Osteoblast (primary cell): ENCODE measurements around the gene PIN1. TPM values are rescaled to one million over a fixed set of nuclear protein-coding genes. Genes with fewer than 3 reads are reported as not detected.

Experiments used
- DNase-seq: peaks from one replicate; pipeline ENCODE4 v3.0.0; 2011; ENCODE audit warnings: low spot score, mixed read lengths; ENCODE audit not compliant: insufficient read length; ENCODE audit errors: missing footprints
- H2AFZ ChIP-seq: 2 replicates; pipeline ENCODE4 v1.6.0; 2011; ENCODE audit warnings: mild to moderate bottlenecking, low read length
- H3K27ac ChIP-seq: 2 replicates; pipeline ENCODE4 v1.5.1; 2011; ENCODE audit warnings: mild to moderate bottlenecking, low read depth, low read length, moderate library complexity
- H3K27me3 ChIP-seq: 2 replicates; pipeline ENCODE4 v1.6.0; 2012; ENCODE audit warnings: mild to moderate bottlenecking, control low read depth, inconsistent platforms, low read length, moderate library complexity; ENCODE audit not compliant: insufficient read depth
- H3K36me3 ChIP-seq: 2 replicates; pipeline ENCODE4 v1.5.1; 2011; ENCODE audit warnings: mild to moderate bottlenecking, low read length, control low read depth, moderate library complexity; ENCODE audit not compliant: insufficient read depth
- H3K4me1 ChIP-seq: 2 replicates; pipeline ENCODE4 v1.5.1; 2011; ENCODE audit warnings: mild to moderate bottlenecking, low read length, control low read depth, moderate library complexity; ENCODE audit not compliant: insufficient read depth
- H3K4me2 ChIP-seq: 2 replicates; pipeline ENCODE4 v1.6.0; 2011; ENCODE audit warnings: mild to moderate bottlenecking, low read length; ENCODE audit not compliant: insufficient read depth
- H3K4me3 ChIP-seq: fragments of 200-600 bp; sonication (generic); 3 replicates; pipeline ENCODE4 v1.5.1; 2012; ENCODE audit warnings: mild to moderate bottlenecking, low read length, inconsistent platforms; ENCODE audit not compliant: insufficient read depth
- H3K79me2 ChIP-seq: 2 replicates; pipeline ENCODE4 v1.6.0; 2012; ENCODE audit warnings: mild to moderate bottlenecking, low read length, control low read depth, inconsistent platforms; ENCODE audit not compliant: insufficient read depth
- H3K9me3 ChIP-seq: 2 replicates; pipeline ENCODE4 v1.5.1; 2011; ENCODE audit warnings: low read depth, low read length, control low read depth
- H4K20me1 ChIP-seq: 2 replicates; pipeline ENCODE4 v1.6.0; 2012; ENCODE audit warnings: mild to moderate bottlenecking, low read length, control low read depth; ENCODE audit not compliant: insufficient read depth
- total RNA-seq: library from RNA; depleted of rRNA; stranded (reverse); fragments of >200 nt; gene quantifications from 2 replicates; pipeline ENCODE4 v1.2.3, GENCODE V29; 2012
- TF ChIP-seq, protein P1 (sequence below): IDR thresholded peaks from 2 replicates; pipeline ENCODE4 v1.5.1; 2011; ENCODE audit warnings: mild to moderate bottlenecking, low read depth, low read length, moderate library complexity; ENCODE audit errors: extremely low read depth

The PIN1 gene
- total RNA-seq, 1 donor, result 62.6 TPM

DNA sequence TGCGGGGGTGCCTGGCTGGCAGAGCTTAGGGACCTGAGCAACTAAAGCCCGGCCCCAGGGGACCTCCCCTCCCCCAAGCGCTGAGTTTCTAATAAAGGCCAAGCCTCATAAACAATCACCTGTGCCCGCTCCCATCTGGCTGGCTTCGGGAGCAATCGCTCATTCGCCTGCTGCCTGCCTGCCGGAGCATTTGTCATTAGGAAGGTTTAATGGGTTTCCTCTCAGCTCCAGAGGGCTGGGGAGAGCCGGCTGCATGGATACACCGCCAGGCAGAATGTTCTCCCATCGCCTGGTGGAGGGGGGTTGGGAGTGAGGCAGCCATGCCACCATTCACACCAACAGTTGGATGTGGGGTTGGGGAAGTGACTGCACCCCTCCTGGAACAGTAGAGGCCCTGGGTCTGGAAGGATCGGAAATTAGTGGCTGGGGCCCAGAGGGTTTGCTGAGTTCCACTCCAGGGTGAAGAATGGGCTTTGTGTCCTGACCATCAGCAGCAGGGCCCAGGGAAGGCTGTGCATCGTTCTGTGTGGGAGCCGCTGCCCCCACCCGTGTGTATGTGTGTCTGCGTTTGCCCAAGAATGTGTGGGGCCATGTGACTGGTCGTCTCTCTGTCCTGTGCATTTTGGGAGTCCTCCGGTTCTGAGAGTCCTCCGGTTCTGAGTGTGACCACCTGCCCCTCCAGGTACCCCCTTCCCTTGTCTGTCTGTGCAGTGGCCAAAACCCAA, 15.3 kb downstream of the PIN1 start:
- Histone ChIP-seq H3K27me3 (no peaks in the 10 kb centered on the region), H3K4me3 (no peak overlapping the region), H3K36me3 (peaks cover 7% of the 10 kb centered on the region), H3K79me2 (peaks cover 18% of the 10 kb centered on the region), H4K20me1 (peaks cover 26% of the 10 kb centered on the region), H3K4me2 (no peak overlapping the region), H2AFZ (no peak overlapping the region), H3K27ac (no peak overlapping the region), H3K9me3 (no peaks in the 10 kb centered on the region), H3K4me1 (peaks cover 11% of the 10 kb centered on the region)
- TF ChIP-seq, protein P1, sequence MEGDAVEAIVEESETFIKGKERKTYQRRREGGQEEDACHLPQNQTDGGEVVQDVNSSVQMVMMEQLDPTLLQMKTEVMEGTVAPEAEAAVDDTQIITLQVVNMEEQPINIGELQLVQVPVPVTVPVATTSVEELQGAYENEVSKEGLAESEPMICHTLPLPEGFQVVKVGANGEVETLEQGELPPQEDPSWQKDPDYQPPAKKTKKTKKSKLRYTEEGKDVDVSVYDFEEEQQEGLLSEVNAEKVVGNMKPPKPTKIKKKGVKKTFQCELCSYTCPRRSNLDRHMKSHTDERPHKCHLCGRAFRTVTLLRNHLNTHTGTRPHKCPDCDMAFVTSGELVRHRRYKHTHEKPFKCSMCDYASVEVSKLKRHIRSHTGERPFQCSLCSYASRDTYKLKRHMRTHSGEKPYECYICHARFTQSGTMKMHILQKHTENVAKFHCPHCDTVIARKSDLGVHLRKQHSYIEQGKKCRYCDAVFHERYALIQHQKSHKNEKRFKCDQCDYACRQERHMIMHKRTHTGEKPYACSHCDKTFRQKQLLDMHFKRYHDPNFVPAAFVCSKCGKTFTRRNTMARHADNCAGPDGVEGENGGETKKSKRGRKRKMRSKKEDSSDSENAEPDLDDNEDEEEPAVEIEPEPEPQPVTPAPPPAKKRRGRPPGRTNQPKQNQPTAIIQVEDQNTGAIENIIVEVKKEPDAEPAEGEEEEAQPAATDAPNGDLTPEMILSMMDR, result no peak
- DNase-seq, result no peak

DNA sequence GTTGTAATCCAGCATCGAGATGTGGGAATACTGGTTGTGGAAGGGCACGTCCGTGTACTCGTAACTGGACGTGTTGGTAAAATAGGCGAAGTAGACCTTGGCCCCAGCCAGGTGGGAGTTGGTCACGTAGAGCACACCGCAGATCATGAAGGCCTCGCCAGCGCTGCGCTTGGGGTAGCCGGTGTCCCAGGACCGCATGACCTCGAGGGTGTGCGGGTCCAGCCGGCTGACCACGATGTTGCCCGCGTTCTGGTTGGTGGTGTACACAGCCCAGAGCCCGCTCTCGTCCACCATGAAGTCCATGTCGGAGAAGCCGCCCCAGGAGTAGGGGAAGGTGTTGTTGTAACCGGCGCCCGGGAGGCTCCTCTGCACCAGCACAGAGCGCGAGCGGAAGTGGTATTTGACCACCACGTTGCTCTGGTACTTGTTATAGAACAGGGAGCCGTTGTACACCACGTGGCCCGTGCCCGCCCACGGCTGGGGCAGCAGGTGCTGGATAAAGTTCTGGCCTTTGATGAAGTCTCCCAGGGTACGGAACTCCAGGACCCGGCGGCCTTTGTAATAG, 19.2 kb downstream of the PIN1 start:
- Histone ChIP-seq H3K4me1 (no peaks in the 10 kb centered on the region), H3K9me3 (no peaks in the 10 kb centered on the region), H3K4me3 (no peak overlapping the region), H3K4me2 (no peak overlapping the region), H3K27ac (no peak overlapping the region), H3K36me3 (peaks cover 3% of the 10 kb centered on the region), H4K20me1 (no peaks in the 10 kb centered on the region), H3K27me3 (no peaks in the 10 kb centered on the region), H2AFZ (no peak overlapping the region), H3K79me2 (no peaks in the 10 kb centered on the region)
- TF ChIP-seq, protein P1, result no peak
- DNase-seq, result no peak

DNA sequence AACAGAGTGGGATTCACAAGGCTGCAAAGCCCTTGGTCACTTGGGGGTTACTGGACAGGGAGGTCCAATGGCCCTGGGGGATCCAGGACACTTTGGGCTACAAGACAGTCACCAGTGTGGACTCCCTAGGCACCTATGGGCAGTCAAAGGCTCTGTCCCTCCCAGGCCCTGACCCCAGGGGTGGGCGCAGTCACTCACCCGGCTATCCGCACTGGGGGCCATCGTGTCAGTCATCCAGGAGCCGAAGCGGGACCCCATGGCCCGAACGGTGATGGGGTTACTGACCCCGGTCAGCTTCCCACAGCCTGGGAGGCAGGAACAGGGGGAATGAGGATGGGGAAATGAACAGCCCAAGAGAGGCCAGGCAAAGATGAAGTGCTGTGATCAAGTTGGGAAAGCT, 21.5 kb downstream of the PIN1 start:
- no peaks in the 10 kb centered on the region for H3K4me1 ChIP-seq
- no peak overlapping the region for H3K27ac ChIP-seq
- no peak overlapping the region for H3K4me3 ChIP-seq
- no peaks in the 10 kb centered on the region for H3K27me3 ChIP-seq
- no peak for DNase-seq
- H3K79me2 ChIP-seq, result no peaks in the 10 kb centered on the region
- H3K36me3 ChIP-seq, result peaks cover 1% of the 10 kb centered on the region
- H4K20me1 ChIP-seq, result no peaks in the 10 kb centered on the region
- no peak overlapping the region for H3K4me2 ChIP-seq
- TF ChIP-seq, protein P1, result no peak
- no peak overlapping the region for H2AFZ ChIP-seq
- H3K9me3 ChIP-seq, result no peaks in the 10 kb centered on the region

DNA sequence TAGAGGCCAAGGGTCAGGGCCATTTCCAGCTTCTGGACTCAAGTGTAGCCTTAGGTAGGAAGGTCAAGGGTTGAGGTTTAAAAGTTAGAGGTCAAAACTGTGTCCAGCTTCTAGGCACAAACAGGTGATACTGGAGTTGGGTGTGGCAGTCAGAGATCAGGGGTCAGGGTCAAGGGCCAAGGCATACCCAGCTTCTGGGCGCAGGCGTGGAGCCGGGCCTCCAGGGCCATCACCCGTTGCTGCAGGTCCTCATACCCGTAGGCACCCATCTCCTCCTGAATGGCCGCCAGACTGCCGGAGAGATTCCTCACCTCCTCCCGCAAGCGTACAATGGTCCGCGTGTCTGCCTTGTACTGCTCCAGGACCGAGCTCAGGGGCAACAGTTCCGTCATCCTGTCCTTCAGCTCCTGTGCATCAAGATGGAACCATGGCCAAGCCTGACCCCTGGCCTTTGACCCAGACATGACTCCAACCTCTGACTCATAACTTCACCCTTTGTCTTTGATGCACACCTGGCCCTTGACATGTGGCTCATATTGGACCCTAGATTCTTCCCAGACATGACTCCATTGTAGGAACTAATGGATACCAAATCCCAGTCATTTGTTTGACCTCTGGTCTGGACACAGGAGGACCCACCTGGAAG, 22.1 kb downstream of the PIN1 start:
- H3K4me2 ChIP-seq, result no peak overlapping the region
- H3K27me3 ChIP-seq, result no peaks in the 10 kb centered on the region
- H3K36me3 ChIP-seq, result no peaks in the 10 kb centered on the region
- no peaks in the 10 kb centered on the region for H3K9me3 ChIP-seq
- no peak overlapping the region for H3K4me3 ChIP-seq
- no peak overlapping the region for H3K27ac ChIP-seq
- no peaks in the 10 kb centered on the region for H3K79me2 ChIP-seq
- H2AFZ ChIP-seq, result no peak overlapping the region
- TF ChIP-seq, protein P1, result no peak
- no peaks in the 10 kb centered on the region for H4K20me1 ChIP-seq
- no peaks in the 10 kb centered on the region for H3K4me1 ChIP-seq
- no peak for DNase-seq
